KOPT-K1 (cell line): ENCODE measurements around the gene HS2ST1.
"Not testable (repeated sequence)": the region's sequence is repeated elsewhere in the genome, so short reads cannot be mapped to it uniquely, and the experiment has no call there.

Experiments used
- H3K27ac ChIP-seq: fragments of 200-600 bp; sonication (generic); 2 replicates; pipeline ENCODE4 v1.5.1; 2016; ENCODE audit warnings: antibody characterized with exemption, mild to moderate bottlenecking, low read depth, low read length; ENCODE audit not compliant: poor library complexity, severe bottlenecking
- H3K36me3 ChIP-seq: fragments of 200-600 bp; sonication (generic); 2 replicates; pipeline ENCODE4 v1.5.1; 2017; ENCODE audit warnings: antibody characterized with exemption, mild to moderate bottlenecking, low read length, moderate library complexity; ENCODE audit not compliant: insufficient read depth
- H3K9me3 ChIP-seq: fragments of 200-600 bp; sonication (generic); 2 replicates; pipeline ENCODE4 v1.5.1; 2017; ENCODE audit warnings: antibody characterized with exemption, low read length, mild to moderate bottlenecking; ENCODE audit not compliant: insufficient read depth, poor library complexity, severe bottlenecking

HS2ST1 gene

DNA sequence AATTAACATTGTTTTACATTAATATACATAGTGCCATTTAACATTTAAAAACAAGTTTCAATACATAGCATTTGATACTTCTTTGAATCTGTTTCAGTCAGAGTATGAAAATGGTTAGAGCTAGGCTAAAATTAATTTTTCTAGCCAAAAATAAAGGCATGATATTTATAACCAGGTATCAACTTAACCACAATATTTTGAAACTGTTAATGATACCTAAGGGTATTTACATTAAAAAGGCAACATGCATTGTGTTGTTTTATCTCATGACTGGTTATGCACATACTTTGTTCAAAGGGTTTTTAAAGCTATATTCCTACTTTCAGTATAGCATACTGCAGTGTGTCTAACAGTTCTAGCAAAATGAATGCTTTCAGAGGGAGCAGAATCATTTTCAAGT is 130.0 kb downstream of the HS2ST1 start:
- peaks cover 17% of the 10 kb centered on the region for H3K9me3 ChIP-seq
- no peaks in the 10 kb centered on the region; the same call in 1 of the 2 replicates for H3K36me3 ChIP-seq
- peak overlapping the region; percentile 55 for H3K27ac ChIP-seq

DNA sequence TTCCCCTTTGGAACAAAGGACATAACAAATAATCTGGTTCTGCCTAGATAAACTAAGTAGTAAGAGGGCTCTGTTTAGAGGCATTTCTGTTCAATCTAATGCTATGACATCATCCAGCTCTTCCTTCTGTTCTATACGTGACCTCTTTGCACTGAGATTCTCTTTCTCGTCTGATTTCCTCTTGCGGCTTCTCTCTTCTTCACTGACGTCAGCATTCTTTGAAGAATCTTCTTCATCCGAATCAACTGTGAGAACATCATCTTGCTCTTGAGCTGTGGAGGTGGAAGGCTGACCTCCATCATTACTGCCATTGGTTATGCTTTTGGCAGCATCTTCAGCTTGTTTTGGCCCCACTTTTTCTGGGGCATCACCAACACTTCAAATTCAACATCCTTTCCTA is 130.4 kb downstream of the HS2ST1 start:
- peaks cover 17% of the 10 kb centered on the region for H3K9me3 ChIP-seq
- H3K27ac ChIP-seq, result peak overlapping the region; percentile 55
- no peaks in the 10 kb centered on the region; the same call in 1 of the 2 replicates for H3K36me3 ChIP-seq

DNA sequence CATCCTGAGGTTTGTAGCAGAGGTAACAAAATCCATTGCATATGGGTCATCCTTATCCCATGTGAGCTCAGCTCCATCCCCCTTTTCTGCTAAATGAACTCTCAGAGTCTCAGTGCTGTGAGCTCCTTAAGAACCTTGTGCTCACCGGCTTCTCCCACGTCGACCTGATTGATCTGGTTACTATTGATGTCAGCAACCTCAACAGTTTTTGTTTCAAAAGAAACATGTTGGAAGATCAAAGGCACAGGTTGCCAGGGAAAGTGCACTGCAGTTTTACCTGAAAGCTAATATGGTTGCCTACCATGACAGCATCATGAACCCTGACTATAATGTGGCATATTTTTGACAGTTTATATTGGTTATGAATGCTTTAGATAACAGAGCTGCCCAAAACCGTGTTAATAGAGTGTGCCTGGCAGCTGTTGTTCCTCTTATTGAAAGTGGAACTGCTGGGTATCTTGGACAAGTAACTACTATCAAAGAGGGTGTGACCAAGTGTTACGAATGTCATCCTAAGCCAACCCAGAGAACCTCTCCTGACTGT is 131.4 kb downstream of the HS2ST1 start:
- Histone ChIP-seq H3K27ac (peak overlapping the region; percentile 55), H3K9me3 (peaks cover 17% of the 10 kb centered on the region), H3K36me3 (no peaks in the 10 kb centered on the region; the same call in 1 of the 2 replicates)

DNA sequence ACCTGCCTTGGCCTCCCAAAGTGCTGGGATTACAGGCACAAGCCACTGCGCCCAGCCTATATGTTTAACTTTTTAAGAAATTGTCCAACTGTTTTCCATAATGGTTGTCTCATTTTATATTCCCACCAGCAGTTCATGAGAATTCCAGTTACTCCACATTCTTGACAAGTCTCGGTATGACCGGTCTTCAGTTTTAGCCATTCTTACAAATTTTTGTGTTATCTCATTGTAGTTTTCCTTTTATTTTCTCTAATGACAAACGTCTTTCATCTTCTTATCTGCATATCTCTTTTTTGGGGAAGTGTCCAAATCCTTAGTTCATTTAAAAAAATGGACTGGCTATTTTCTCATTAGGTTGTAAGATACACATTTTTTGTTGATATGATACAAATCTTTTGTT is 132.5 kb downstream of the HS2ST1 start:
- H3K9me3 ChIP-seq, result peaks cover 17% of the 10 kb centered on the region
- no peaks in the 10 kb centered on the region; the same call in 1 of the 2 replicates for H3K36me3 ChIP-seq
- no peak overlapping the region for H3K27ac ChIP-seq

DNA sequence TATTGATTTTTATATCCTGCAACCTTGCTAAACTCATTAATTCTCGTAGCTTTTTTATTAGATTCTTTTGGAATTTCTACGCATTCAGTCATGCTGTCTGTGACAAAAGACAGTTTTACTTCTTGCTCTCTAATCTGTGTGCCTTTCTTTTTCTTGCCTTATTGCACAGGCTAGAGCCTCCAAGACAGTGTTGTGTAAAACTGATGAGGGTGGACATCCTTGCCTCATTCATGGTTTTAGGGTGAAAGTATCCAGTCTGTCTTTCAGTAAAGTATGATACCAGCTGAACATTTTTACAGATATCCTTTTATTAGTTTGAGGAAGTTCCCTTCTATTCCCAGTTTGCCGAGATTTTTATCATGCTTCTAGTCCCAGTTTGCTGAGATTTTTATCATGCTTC is 133.8 kb downstream of the HS2ST1 start:
- H3K36me3 ChIP-seq, result no peaks in the 10 kb centered on the region; the same call in 1 of the 2 replicates
- H3K27ac ChIP-seq, result no peak overlapping the region
- peaks cover 17% of the 10 kb centered on the region for H3K9me3 ChIP-seq

DNA sequence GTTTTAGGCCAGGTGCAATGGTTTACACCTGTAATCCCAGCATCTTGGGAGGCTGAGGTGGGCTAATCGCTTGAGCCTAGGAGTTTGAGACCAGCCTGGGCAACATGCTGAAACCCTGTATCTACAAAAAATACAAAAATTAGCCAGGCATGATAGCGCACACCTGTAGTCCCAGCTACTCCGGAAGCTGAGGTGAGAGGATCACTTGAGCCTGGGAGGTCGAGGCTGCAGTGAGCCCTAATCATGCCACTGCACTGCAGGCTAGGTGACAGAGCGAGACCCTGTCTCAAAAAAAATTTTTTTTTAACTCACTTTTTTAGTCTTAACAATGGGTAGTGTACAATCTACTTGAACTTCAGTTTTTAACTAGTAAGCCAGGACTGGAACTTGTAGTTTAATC is 137.5 kb downstream of the HS2ST1 start:
- H3K27ac ChIP-seq, result no peak overlapping the region
- H3K36me3 ChIP-seq, result no peaks in the 10 kb centered on the region; the same call in 1 of the 2 replicates
- H3K9me3 ChIP-seq, result peaks cover 17% of the 10 kb centered on the region

DNA sequence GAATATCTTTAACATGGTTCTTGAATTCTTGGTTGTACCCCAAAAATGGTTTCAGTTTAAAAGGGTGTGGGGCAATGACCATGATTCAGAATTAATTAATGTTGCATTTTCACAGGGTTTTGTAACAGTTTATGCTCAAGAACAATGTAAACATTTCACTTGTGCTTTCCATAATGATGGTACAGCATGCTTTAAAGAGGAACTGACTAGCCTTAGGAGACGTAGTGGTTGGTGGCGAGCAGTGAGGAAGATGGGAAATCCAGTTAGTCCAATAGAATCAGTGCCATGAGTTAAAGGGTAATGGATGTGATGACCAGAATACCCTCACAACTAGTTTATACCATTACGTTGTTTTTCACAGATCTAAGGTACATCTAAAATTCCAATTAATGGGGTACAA is 138.0 kb downstream of the HS2ST1 start:
- Histone ChIP-seq H3K36me3 (no peaks in the 10 kb centered on the region; the same call in 1 of the 2 replicates), H3K9me3 (peaks cover 14% of the 10 kb centered on the region), H3K27ac (no peak overlapping the region)

DNA sequence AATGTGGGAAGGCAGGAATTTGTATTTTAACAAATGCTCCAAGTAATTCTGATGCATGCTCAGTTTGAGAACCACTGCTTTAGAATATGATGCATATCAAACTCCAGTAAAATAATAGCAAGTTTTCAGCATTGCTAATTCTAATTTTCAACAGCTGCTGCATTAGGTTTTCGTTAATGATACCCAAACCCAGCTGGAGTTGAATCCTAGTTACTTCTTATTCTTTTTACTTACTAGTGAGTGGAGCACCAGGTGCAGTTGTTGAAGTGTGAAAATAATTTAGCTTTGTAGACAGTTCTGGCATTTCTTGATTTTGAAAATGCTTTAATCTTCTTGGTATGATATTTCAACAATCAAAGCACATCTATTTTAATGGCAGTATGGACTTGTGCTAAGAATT is 138.5 kb downstream of the HS2ST1 start:
- H3K27ac ChIP-seq, result no peak overlapping the region
- no peaks in the 10 kb centered on the region; the same call in 1 of the 2 replicates for H3K36me3 ChIP-seq
- peaks cover 8% of the 10 kb centered on the region for H3K9me3 ChIP-seq

DNA sequence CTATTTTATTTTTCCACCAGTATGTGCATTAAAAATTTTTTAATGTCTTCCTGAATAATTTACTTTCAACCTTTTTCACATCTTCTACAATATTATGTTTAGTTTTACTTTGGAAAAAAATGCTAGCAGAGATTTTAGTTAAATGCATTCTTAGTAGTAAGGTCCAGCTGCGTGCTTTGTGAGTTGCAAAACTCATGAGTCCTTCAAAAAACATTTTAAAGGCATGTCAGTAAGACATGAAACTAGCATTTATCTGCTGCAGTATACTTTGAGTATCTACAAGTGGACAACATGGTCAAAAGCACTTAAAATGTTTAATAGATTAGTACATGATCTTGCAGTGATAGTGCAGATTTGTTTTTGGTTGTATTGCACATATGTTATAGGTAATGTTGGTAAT is 139.0 kb downstream of the HS2ST1 start:
- no peak overlapping the region for H3K27ac ChIP-seq
- peaks cover 3% of the 10 kb centered on the region for H3K9me3 ChIP-seq
- H3K36me3 ChIP-seq, result no peaks in the 10 kb centered on the region; the same call in 1 of the 2 replicates

DNA sequence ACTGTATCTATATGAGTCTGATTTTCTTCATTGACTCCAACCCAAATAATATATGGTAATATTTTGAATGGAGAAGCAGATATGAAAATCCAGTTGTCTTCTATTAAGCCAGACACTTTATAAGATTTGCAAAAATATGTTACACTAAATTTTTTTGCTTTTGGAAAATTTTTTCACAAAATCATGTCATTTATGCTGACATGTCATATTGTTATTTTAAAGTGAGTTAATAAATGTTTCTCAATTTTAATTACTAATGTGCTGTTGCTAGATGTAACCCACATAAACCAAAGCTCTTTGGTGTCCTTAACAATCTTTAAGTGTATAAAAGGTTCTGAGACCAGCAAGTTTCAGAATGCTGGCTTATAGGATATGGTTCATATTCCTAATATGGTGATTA is 142.5 kb downstream of the HS2ST1 start:
- H3K36me3 ChIP-seq, result no peaks in the 10 kb centered on the region

DNA sequence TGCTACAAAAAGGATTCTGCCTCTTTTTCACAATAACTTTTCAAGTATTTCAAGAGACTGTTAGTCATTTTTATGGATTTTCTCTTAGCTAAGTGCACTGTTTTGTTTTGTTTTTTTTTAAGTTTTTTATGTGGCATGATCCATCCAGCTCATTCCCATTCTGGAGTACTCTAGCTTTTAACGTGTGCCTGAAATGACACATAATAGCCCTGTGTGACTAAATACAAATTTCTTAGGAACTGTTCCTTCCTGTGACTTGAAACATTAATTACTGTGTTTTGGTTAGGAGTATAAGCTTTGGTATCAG is 143.9 kb downstream of the HS2ST1 start:
- Histone ChIP-seq H3K9me3 (peaks cover 7% of the 10 kb centered on the region), H3K36me3 (no peaks in the 10 kb centered on the region), H3K27ac (no peak overlapping the region)

More for the DNA sequence above, 142.5 kb downstream of the HS2ST1 start:
- peak overlapping the region; percentile 21 for H3K27ac ChIP-seq
- no peaks in the 10 kb centered on the region for H3K9me3 ChIP-seq

DNA sequence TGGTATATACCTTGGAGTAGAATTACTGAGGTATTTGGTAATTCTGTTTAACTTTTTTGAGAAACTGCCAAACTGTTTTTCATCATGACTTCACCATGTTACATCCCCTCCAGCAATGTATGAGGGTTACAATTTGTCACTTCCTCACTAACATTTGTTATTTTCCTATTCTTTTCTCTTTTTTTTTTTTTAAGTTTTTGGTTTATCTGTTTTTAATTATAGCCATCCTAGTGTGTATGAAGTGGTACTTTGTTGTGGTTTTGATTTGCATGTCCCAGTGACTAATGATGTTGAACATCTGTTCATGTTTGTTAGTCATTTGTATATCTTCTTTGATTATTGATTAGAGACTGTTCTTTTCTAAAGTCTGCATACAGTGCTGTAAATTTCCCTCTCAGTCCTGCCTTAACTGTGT is 147.3 kb downstream of the HS2ST1 start:
- H3K27ac ChIP-seq, result no peak overlapping the region
- no peaks in the 10 kb centered on the region for H3K36me3 ChIP-seq
- peaks cover 11% of the 10 kb centered on the region for H3K9me3 ChIP-seq

DNA sequence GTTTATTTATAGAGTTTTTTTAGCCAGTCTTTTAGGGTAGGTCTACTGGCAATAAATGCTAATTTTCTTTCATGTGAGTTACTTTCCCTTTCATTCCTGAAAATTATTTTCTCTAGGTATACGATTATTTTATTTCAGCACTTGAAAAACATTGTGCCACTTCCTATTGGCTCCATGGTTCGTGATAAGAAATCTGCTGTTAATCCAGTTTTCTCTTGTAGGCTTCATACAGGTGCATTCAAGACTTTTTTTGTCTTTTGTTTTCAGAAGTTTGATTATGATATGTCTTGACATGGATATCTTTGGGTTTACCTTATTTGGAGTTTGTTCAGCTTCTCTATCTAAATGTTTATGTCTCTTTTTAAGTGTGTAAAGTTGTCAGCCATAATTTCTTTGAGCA is 148.3 kb downstream of the HS2ST1 start:
- Histone ChIP-seq H3K9me3 (peaks cover 11% of the 10 kb centered on the region), H3K27ac (no peak overlapping the region), H3K36me3 (no peaks in the 10 kb centered on the region)

DNA sequence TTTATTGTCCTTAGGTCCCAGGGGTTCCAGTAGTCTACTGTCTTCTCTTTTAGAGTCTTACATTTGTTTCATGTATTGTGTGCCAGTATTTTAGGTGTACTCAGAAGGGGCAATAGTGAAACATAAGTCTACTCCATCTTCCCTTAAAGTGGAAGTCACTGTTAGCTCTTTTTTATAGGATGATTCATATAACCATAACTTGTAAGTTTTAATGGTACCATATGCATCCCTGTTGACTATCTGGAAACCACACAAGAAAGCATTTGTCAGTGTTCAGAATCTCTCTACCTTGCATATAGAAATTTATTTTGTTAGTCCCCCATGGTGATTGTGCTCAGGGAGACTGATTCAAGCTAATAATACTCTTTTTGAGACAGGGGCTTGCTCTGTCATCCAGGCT is 149.9 kb downstream of the HS2ST1 start:
- Histone ChIP-seq H3K9me3 (peaks cover 11% of the 10 kb centered on the region), H3K36me3 (no peaks in the 10 kb centered on the region), H3K27ac (no peak overlapping the region)

DNA sequence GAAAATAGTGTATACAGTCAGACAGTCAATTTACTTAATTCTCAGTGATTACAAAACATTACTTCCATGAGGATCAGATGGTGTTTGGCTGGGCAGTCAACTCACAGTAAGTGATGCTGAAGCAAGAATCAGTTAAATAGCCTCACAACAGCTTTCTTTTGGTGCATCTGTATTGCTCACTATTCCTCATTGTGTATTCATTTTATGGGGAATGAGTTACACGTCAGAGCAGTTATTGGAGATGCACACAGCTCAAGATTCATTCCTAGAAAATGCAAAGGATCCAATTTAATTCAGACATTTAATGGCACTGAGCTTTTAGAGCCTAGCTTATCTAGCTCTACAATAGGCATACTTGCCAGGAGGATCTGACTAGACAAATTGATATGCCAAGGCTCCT is 150.6 kb downstream of the HS2ST1 start:
- H3K36me3 ChIP-seq, result no peaks in the 10 kb centered on the region
- H3K9me3 ChIP-seq, result peaks cover 11% of the 10 kb centered on the region
- H3K27ac ChIP-seq, result no peak overlapping the region

DNA sequence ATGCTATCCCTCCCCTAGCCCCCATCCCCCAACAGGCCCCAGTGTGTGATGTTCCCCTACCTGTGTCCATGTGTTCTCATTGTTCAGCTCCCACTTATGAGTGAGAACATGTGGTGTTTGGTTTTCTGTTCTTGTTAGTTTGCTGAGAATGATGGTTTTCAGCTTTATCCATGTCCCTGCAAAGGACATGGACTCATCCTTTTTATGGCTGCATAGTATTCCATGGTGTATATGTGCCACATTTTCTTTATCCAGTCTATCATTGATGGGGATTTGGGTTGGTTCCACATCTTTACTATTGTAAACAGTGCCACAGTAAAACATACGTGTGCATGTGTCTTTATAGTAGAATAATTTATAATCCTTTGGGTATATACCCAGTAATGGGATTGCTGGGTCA is 152.3 kb downstream of the HS2ST1 start:
- H3K27ac ChIP-seq, H3K36me3 ChIP-seq: not testable (repeated sequence)
- H3K9me3 ChIP-seq, result peaks cover 11% of the 10 kb centered on the region
